ENCODE data around the gene TWIST2.

The TWIST2 gene

DNA sequence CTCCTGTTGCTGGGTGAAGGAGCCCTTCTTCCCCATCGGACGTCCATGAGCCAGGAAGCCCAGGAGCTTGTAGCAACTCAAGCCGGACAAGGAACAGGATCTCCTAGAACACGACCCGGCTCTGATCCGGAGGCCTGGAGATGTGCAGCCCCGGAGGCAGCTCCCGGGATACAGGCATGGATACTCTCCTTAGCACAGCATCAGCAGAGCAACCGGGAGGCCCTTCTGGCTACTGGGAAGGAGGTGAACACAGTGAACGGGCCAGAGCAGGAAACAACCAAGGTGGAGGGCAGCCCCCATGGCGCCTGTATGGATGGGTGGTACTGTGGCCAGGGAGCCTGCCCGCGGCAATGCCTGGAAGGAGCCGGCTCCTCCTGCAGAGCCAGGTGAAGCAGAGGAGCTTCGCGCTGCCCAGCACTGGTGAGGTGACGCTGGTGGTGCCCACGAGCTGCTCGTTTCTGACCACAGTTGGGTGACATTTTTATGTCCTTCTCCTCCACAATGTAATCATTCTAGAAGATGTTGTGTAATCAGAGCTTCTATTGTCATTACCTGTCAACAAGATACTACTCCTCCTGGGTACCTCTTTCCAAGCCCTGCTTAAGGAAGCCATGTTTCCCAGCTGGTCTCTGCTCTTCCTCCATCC lies 94.3 kb downstream of the TWIST2 start:
- DNase-seq = no peak

DNA sequence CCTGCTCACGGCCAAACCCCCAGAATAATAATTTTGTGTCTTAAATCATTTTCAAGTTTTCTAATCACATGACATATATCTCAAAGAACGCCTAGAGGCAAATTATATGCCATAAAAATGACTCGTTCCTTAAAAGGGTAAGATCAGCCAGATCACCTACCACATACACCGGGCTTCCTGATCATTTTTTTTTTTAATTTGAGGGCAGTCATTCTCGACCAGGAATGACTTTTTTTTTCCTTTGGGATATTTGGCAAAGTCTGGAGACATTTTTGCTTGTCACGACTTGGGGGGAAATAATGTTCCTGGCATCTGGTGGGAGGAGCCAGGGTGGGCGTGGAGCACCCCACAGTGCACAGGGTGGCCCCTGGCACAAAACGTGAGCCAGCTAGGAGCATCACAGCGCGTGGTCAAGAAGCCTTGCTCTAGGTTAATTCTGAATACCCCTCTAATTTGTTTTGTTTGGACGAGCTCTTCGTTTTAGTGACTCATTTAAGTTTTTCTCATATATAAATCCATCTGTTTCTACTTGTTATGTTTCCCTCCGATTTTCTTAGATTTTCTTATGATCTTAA lies 94.9 kb downstream of the TWIST2 start:
- no peak for DNase-seq

DNA sequence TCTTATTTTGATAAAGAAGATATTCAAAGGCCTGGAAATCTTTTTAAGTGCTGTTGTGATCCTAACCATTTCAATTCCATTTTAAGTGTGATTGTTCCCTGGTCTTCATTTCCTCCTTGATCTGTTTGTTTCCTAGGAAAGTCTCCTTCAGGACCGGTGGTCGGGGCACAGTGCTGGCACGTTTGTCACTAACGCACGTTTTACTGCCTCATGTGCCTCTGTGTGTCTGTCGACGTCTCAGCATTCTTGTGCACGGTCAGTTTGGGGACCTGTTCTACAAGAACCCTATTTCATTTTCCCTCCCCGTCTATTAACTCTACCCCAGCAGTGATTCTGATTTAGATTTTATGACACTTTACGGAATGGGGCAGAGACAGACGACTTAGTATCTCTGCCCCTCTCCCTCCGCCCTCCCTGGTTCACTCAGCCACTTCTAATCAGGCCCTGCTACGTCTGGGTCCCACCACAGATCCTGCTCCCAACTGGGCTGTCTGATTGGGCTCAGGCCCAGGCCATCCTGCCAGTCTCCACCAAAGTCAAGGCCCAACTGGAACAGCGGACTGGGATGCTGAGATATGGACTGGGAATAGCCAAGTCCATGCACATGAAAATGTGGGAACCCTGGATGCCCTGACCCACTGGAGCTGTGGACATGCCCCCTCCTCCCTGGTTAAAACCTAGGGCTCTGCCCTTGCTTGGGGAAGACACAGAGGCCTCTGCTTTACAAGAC lies 95.6 kb downstream of the TWIST2 start:
- DNase-seq = no peak

DNA sequence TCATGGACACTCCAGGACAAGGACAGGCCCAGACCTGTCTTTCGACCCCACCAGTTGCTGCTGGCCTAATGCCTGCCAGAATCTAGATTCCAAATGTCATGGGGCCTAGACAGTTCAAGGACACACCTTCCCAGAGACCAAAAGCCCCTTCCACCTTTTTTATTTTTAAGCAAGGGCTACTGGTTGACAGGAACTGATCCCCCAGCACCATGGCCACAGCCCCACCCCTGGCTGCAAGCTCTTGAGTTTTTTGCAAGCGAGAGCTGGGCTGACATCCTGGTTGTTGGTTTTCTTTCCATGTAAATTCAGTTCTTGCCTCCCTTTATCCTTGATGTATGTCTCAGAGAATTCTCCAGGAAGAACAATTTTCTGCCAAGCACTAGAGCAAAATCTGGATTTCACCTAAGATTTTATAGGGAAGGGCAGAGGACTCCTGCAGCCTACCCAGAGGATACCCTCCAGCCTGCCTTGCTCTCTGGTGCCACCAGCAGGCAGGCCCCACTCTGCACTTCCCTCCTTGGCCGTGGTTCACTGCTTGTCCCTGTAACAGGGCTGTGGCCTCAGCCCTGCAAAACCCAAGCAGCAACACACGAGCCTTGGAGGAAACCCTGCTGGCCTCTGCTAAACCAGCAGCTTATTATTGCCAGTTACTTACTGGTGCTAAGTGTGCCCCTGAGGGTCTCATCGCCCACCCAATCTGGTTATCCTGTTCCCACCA lies 97.7 kb downstream of the TWIST2 start:
- DNase-seq = peak; percentile 34

DNA sequence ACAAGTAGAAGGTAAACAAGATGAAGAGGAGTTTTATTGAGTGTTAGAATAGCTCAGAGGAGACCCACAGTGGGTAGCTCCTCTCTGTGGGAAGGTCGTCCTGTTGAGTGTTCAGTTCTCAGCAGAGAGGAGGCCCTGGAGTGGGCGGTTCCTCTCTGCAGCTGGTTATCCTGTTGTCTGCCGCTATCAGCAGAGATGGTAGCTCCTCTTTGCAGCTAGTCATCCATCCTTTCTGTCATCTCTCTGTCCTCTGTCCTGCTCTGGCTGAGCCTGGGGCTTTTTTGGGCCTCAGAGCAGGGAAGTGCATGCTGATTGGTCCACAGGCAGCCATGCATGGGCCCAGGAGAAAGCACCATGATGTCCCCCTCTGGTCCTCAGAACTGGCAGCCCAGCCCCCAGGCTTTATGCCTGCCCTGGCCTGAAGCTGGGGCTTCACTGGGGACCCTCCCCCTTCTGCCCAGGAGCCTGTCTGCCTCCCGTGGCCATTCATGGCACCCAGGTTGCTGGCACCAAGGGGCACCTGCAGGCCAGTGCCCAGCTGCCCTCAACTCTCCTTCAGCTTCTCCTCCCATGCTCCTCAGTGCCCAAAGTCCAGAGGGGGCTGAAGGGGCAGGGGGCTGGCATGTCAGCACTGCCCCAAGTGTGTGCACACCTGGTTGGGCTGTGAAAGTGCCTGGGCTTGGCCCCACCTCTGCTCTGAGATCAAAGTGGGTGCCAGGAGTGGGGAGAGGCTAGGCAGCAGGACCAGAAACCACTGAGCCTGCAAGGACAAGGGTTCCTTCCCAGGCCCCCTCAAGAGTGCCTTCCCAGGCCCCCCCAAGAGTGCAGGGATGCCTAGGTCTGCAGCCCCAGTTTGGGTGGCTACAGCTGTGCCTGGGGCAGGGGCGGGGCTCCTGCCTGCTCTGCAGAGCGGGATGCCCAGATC lies 98.7 kb downstream of the TWIST2 start:
- DNase-seq = no peak

DNA sequence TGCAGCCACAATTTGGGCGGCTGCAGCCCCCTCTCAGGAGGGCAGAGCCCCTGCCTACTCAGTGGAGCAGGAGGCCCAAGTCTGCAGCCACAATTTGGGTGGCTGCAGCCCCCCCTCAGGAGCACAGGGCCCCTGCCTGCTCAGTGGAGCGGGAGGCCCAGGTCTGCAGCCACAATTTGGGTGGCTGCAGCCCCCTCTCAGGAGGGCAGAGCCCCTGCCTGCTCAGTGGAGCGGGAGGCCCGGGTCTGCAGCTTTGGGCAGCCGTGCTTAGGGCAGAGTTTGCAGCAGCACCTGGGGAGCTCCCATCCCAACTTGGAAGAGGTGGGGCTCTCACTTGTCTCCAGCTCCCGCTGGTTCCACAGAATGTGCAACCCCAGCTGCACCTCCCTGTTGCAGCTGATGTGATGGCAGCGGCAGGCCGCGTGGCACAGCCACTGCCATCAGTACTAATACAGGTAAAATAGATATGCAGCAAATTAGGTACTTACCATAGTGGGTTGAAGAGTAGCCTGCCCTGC lies 99.4 kb downstream of the TWIST2 start:
- no peak for DNase-seq

DNA sequence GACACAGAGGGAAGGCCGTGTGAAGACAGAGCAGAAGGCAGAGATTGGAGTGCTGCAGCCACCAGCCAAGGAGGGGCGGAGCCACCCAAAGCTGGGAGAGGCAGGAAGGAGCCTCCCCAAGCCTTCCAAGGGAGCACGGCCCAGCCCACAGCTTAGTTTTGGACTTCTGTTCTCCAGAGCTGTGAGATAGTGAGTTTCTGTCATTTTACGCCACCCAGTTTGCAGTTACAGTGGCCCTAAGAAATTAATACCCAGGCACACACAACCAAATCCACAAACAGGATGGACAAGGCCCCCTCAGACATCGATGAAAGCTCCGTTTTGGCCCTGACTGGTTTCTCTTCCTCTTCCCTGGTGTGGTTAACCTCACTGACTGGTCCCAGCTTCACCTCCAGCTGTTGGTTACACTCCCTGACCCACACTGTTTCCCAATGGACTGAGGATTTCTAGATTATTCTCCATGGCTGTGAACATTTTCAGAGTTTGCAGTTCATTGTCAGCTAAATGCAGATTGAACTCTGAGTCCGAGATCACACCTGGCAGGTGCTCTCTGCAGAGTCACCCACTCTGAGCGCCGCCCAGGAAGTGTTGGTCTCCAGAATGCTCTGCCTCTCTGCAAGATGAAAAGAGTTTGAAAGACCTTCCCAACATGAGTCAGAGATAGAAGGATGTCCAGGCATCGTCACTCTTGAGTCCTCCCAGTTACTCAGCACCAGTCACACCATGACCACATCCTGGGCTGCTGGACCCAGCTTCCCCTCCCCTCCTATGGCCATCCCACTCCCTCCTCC lies 100.2 kb downstream of the TWIST2 start:
- DNase-seq = peak; percentile 95

DNA sequence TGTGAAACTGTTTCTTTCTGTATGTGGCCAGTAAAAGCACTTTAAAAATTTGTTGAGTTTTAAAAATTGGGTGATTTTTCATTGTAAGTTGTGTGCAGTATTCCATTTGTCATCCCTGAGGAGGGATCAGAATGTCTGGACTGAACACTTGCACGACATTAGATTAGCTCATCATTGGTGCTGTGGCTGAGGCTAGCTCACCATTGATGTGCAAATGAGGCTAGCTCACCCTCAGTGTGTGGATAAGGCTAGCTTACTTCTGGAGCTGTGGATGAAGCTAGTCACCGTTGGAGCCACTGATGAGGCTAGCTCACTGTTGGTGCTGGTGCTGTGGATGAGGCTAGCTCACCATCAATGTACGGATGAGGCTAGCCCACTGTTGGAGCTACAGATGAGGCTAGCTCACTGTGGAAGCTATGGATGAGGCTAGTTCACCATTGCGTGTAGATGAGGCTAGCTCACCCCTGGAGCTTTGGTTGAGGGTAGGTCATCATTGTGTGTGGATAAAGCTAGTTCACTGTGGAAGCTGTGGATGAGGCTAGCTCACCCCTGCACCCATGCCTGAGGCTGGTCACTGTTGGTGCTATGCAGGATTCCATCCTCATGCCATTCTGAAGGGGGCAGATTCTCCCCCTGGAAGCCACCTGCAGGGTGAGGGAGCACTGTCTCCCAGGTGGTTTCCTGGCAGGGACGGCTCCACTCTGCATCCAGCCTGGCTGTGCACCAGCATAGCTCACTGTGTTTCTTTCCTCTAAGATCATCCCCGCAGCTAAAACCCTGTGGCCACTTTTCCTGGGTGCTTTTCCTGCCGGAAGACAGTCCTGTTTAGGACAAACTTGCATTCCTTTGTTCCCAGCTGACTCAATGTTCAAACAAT lies 101.1 kb downstream of the TWIST2 start:
- peak; percentile 51 for DNase-seq

DNA sequence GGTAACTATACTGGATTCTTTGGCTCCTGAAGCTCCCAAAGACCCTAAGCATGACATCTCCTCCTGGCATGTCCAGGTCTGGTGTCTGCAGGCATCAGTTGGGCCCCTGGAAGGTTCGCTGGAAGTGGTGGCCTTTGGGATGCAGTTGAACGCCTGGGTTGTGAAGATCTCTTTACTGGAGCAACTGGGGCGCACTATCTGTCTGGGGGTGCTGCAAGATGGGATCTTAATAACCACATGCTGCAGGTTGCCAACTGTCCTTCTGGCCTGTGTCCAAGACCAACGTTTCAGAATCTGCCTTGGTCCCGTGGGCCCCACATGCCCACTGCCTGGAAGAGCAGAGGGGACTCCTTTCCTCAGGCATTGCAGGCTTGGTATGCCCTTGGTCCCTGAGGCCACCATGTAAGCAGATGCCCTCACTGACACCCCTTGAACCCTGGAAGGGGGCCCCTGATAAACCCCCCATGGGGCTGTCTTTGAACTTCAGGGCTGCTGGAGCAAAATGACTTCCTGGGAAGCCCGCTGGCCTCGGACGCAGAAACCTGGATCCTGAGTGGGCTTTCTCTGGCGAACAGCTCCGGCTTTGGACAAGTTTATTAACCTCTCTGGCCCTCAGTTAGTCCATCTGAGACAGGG lies 101.9 kb downstream of the TWIST2 start:
- no peak for DNase-seq

DNA sequence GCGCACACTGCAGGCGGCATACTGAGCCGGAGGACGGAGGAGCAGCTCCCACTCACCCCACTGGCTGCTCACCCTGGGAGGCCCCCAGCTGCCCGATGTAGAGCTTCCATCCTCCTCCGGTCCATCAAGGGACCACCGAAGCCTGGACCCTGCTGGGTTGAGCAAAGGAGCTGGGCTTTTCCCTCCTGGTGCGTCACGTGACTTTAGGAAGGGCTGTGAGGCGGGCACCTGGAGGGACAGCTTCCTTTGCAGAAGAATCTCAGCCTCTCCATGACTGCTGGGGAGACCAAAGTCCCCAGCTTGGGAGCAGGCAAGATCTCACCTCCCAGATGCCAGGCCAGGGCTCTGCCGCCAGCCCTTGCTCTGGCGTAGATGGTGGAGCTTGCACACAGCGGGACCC lies 102.7 kb downstream of the TWIST2 start:
- DNase-seq = no peak

DNA sequence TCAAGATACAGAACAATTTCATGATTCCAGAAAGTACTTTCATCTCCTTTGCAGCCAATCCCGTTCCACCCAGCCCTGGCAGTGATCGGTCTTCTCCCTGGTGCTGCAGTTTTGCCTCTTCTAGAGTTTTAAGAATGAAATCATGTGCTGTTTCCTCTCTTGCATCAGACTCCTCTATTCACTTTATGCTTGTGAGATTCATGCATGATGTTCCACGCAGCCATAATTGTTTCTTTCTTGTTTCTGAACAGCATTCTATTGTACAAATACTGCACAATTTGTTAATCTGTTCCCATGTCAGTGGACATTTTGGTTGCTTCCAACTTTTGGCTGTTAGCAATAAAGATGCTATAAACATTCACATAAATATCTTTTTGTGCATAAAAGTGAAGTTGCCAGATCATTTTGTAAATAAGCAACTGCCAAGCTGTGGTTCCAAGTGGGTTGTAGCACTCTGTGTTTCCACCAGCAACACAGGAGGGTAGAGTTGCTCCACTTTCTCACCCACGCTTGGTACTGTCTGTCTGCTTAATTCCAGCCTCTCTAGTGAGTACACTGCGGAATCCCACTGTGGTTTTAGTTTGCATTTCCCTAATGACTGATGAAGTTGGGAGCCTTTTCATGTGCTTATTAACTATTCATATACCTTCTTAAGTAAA lies 104.5 kb downstream of the TWIST2 start:
- no peak for DNase-seq

DNA sequence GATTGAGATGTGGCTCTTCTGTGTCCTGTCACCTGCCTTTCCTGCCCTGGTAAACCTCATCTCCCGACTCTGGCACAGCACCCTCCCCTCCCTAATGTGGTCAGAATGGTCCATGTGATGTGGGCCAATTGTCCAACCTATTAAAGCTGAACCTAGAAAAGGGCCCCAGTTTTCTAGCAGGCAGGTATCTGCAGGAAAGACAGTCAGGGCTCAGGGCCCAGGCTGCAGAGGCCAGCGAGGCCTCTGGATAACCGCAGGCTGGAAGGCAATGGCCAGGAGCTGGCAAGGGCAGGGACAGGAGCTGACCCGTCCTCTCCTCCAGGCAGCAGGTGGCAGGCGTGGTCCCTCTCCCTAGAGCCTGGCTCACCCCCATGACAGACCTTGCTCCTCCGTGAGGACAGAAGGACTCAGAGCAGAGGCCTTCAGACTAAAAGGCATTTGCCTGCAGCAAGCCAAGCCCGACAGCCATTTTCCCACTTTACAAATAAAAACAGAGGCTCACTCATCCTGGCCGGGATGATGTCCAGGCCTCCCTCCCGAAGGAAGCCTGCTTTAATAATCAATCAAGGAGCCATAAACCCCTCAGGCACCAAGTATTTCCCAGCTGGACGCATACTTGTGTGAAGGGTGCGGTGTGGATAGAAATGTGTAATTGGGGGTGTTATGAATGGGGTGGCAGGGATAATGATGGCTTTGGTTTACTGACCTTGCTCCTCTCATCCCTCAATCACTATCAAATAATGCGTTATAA lies 107.1 kb downstream of the TWIST2 start:
- no peak for DNase-seq

DNA sequence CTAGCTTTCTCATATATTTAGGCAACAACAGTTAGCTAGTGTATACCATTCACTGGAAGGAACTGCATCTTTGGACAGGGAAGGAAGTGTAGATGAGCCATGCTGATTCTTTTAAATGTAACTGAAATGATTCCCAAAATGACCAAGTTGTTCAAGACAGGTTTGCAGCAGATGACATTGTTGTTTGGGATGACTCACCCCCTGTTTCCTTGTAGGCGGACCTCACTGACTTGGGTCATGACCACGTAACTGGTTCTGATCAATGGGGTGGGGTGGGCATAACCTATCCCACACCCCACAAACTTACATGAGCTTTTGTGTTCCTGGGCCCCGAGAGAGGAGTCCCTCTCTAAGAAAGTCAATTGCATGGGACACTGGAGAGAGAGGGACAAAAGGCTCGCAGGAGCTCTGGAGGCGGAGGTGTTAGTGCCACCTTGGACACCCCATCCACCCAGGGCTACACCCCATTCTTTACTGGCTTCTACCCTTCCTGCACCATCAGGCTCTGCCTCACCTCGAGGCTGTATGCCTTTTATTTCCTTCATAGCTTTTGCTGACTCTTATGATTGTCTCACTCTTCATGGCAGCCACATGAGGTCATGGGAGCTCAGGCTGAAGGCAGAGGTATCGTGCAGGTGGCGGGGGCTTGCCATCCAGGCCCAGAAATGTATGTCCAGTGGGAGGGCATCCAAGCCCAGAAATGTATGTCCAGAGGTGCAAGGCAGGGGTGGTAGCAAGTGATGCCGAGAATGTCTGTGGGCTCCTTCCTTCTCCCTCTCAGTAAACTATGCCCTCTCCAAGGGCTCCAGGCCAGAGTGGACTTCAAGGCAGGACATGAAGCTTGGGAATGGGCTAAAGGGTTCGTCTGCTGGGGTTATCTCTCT lies 108.0 kb downstream of the TWIST2 start:
- DNase-seq = peak; percentile 49

DNA sequence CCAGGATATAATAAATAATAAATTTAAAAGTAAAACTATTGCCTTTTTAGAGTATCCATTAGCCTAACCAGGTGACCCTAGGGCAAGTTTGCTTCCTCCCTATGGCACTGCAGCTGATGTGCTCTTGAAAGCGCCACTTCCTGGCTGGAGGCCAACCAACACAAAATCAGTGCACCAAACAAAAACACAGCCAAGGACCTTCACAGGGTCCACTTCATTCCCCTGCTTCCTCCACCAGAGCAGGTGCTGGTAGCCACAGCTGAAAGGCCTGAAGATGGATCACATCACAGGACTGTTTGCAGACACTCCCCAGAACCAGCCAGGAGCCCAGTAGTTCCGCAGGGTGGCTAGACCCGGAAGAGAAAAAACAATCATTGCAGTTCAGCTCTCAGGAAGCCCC lies 108.8 kb downstream of the TWIST2 start:
- DNase-seq = no peak

Data from HCEC 1CT (cell line).